Stimulated activated CD8-positive, alpha-beta memory T cell treated with anti-CD3 and anti-CD28 coated beads, Interleukin-7, amount 100 ng/mL, for 24 hours (primary cell): Measurements from ENCODE around the gene EPHX1.
"Not testable (repeated sequence)": the region's sequence is repeated elsewhere in the genome, so short reads cannot be mapped to it uniquely, and the experiment has no call there.

ENCODE experiments used
- DNase-seq: peaks from one replicate; pipeline ENCODE4 v3.0.0-alpha.2; 2020; ENCODE audit warnings: low read depth

Gene EPHX1

DNA sequence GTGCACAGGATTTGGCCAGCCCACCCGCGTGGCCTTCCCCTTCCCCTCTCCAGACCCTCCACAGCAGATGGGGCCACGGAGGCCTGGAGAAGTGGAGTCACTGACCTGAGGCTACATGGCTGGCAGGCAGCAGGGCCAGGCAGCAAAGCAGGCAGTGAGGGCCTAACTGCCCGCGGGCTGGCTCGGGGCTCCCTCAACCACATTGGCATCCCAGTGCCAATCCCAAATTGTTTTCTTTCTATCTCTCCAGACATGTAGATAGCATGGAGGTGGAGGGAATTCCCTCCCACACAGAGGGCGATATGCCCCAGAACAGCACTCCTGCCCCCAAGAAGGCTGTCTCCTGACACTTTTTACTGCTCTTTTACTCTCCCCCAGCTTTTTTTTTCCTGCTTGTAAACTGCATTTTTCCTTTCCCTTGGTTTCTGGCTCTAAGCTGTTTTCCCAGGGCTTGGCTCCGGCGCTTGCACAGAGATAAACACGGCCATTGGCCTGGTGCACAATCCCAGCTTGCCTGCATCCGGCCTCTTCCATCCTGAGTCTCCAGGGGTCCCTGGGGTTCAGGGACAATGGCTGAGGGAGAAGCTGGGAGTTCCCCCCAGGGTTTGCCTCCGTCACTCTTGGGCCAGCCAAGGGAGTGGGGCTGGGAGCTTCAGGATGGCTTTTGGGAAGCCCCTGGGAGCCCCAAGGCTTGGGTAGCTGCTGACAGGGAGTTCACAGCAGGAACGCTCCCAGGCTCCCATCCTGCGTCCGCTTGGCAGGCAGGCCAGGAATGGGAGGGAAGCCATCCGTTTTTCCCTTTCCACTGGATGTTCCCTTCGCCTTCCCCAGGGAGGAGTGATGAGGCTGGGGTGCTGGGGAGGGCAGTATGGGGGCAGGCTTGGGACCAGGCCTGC, 7.0 kb downstream of the EPHX1 start:
- no peak for DNase-seq

DNA sequence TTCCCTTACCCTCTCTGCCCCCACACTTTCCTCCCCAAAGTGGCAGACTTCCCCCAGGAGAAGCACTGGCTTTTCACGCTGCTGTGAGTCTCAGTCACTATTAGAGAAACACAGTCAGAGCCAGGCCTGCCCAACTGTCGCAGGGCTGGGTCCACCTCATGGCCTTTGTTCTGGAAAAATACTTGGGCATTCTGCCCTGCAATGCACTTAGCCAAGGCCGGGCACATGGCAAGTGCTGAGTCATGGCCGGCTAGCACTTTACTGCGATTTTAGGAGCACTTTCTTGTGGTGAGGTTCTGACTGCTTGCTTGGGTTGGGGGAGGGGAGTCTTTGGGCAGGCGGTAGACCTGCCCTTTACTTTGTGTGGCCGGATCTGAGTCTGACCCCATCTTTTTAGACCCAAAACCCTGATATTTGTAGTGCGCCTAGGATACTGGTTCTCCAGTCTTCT, 7.7 kb downstream of the EPHX1 start:
- DNase-seq, result no peak

DNA sequence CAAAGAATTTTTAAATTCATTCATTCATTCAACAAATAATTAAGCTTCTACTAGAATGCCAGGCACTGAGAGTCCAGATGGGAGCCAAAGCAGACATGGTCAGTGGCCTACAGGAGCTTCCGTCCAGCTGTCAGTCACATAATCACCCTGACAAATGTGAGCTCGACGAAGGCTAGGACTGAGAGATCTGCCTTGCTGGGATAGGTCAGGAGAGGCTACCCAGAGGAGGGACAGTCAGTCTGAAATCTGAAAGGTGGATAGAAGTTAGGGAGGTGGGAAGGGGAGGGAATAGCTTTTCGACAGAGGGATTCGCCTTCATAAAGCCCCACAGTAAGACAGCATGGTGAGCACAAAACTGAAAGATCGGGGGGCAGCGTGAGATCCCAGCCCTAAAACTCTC, 8.3 kb downstream of the EPHX1 start:
- no peak for DNase-seq

DNA sequence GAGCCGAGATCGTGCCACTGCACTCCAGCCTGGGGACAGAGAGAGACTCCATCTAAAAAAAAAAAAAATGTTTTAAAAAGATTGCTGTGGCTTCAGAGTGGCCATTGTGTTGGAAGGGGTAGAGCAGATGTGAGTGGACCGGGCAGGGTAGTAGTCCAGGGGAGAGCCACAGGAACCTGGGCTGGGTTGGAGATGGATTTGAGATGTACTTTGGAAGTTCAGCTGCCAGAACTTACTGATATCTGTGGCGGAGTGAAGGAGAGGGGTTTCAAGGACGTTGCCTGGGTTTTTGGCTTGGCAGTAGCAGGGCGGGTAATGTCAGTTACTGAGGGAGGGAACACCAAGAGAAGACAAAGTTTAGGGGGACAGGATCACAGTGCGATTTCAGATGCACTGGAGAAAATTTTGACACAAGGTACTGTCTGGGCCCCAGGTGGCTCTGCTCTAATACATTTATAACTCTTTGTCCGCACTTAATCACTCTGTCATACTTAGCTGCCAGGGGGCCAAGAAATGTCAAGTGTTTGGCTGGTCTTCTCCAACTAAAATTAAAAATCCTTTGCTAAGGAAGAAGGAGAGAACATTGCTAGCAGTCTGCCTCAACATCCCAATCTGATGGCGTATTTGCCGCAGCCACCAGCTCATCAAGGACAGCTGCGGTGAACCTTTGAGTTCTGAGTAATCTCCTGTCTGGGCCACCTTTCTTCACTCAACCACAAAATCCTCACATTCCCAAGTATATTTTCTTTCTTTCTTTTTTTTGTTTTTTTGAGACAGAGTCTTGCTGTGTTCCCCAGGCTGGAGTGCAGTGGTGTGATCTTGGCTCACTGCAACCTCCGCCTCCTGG, 9.6 kb downstream of the EPHX1 start:
- DNase-seq, result no peak

DNA sequence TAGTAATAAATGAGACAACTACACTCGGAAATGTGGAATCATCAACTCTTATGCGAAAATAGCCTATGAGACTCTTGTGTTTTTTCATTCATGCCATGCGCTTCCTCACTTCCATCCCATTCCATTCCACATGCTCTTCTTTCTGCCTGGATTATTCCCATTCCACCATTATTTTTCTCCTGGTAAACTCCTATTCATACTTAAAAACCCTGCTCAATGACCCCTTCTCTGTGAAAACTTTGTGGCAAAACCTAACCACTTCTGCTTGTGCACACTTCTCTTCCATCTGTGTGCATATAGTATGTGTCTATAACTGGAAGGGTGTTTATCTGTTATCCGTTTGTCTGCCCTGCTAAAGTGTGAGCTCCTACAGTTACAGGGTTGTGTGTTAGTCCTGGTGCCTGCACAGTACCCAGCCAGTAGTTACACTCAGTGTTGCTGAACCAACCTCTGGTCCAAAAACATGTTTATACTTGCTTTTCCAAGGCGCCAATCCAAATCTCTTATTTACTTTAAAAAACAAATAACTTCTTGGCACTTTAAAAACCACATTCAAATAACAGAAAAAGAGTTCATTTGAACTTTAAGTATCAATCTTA, 10.7 kb downstream of the EPHX1 start:
- no peak for DNase-seq

DNA sequence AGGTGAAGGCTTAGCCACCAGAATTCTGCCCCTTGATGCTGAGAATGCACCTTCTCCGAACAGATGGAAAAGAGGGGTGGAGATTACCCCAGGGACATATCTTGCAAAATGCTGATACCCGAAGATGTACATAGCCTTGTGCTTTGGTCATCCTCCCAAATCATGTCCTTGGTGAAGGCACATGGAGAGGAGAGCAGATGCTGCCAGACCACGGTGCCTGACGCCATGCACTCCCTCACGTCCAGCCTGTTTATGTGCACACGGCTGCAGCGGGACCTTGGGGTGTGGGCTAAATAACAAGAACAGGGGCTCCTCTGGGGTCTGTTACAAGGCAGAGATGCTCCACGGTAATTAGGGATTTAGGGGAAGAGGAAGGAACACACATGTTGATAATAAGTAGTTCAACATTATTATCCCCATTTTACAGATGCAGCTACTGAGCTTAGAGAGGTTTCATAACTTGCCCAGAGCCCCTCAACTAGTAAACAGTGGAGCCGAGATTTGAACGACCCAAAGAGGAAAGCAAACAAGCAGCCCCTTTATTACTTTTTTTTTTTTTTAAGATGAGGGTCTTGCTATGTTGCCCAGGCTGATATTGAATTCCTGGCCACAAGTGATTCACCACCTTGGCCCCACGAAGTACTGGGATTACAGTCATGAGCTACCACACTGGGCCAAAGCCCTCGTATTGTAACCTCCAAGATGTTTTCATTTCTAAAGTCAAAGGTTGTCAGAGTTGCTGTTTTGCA, 12.9 kb downstream of the EPHX1 start:
- DNase-seq, result no peak

DNA sequence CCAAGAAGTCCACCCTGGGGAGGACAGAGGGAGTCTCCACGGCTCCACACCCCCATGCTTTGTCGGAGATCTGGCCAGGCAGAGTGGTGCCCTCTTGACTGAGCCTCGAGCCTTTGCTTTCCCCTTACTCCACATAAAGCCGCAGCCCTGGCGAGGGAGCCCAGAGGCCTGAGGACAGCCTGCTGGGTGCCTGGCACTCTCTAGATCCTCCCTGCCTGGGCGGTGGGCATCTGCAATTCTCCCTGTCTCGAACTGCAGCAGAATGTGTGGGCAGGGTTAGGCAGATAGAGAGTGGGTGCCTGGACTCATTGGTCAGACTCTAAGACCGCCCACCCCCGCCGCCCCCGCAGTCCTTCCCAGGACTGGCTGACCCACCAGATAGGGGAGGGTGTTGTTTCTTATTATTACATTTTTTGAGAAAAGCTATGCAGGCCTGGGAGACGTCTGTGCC, 13.9 kb downstream of the EPHX1 start:
- DNase-seq, result no peak

DNA sequence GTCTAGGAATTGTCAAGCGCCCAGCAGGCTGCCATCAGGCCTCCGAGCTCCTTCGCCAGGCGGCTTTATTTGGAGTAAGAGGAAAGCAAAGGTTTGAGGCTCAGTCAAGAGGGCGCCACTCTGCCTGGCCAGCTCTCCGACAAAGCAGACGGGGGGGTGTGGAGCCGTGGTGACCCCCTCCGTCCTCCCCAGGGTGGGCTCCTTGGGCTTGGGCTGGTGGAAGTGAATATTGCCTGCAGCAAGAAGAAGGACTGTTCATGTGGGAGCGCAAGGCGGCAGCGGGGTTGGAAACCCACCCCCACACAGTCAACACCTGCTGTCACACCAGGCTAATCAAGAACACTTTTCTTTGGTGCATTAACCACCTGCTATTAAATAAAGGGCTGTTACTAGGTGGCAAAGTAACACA, 14.6 kb downstream of the EPHX1 start:
- no peak for DNase-seq

DNA sequence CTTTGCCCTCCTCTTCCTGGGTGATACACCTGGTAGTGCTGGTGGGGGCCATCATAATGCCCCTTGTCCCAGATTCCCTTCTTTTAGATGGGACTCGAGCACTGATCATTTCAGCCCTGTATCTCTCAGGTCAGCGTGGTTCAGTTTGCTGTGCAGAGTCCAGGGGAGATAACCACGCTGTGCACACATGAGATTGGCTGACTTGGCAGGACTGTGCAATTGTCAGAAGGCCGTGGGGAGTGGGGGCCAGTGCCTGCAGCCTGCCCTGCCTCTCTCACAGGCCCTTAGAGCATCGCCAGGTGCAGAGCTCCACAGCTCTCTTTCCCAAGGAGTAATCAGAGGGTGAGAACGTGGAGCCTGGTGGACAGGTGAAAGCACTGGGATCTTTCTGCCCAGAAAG, 15.2 kb downstream of the EPHX1 start:
- no peak for DNase-seq

DNA sequence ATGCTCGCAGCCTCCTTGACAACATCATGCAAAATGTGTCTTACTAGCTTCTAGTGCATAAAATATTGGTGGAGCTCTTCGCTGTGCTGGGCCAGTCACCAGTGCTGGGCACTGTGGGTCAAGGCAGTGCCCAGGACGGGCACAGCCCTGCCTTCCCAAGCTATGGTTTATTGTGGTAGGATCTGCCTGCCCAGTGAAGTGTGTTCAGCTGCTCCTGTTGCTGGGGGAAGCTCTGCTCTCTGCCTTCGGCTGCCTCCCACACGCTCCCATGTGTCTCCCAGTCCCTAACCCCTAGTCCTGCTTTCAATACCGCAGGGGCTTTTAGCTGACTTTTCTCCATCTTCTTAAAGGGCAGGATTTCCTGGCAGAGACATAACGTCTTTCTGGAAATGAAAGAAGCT, 15.7 kb downstream of the EPHX1 start:
- DNase-seq, result no peak

DNA sequence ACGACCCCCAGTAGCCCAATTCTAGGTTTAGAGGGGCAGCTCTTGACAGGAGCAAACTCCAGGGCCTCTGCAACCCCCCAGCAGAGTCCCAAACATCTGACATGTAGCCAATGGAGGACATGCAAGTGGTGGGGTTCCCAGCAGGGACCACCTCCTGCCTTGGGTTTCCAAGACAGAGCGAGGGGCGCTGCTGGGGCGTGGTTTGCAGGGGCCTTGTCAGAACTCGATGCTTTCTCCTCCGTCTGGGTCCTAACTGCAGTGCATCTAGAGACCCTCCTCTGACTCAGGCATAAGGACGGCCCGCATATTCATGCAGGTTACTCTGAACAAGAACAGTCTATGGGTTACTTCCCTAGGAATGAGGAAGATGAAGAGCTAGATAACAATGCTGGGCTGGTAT, 17.2 kb downstream of the EPHX1 start:
- DNase-seq, result no peak

DNA sequence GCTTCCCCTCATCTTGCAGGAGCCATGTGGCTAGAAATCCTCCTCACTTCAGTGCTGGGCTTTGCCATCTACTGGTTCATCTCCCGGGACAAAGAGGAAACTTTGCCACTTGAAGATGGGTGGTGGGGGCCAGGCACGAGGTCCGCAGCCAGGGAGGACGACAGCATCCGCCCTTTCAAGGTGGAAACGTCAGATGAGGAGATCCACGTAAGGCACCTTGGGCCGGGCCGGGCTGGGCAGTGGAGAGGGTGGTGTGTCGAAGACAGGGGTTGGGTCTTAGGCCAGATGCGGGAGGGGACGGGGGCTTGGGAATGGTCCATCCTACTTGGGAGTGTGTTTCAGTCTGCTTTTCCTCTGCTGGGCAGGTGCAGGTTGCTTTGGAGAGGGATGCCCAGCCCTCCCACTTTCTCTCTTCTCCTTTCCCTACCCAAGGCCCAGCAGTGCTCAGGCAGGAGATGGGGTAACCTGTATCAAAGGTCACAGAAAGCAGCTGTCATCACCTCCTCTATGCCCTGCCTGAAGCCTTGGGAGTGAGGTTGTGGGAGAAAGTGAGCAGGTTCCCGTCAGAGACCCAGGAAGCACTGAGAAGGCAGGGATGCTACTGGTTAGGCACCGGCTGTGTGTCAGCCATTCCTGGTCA, 18.9 kb downstream of the EPHX1 start:
- no peak for DNase-seq

DNA sequence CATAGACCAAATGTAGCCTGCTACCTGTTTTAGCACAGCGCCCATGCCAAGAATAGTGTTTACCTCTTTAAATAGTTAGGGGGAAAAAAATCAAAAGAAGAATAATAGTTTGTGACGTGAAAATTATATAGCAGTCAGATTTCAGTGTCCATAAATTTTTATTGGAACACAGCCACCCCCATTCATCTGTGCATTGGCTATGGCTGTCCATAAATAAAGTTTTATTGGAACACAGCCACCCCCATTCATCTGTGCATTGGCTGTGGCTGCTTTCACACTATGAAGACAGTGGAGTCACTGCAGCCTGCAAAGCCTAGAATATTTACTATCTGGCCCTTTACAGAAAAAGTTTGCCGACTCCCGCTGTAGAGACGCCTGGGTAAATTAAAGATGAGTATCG, 20.9 kb downstream of the EPHX1 start:
- DNase-seq, result no peak

DNA sequence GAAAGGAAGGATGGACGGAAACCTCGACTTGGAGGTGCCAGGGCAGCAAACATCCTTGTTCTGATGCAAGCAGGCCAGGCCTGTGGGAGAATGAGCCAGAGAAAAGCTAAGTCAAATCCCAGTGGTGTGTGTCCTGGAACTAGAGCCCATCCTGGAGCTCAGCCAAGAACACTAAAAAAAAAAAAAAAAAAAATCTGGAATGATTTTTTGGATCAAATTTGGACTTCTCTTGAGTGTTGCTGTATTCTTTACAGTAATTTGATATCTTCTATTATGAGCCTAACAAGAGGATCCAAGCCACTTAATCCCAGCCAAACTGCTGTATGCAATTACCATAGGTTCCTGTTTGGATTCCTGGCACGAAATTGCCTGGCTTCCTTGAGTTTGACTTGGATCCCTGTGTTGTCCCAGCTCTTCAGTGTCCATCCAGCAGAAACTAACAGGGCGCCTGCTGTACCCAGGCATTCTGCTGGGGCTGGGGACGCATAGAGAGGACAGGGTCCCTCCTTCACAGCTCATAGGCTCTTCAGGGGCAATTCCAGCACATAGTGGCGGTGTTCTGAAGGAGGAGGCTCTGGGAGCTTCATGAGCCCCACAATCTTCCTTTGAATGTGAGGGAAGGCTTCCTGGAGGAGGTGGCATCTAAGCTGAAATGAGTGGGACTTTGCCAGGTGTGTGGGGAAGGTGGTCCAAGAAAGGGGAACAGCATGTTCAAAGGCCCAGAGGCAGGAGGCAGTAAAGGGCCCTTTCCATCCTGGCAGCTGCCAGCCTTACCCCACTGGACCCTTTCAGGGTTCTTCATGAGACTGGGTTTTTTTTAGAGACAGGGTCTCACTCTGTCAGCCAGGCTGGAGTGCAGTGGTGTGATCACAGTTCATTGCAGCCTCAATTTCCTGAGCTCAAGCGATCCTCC, 24.7 kb downstream of the EPHX1 start:
- DNase-seq, result no peak

DNA sequence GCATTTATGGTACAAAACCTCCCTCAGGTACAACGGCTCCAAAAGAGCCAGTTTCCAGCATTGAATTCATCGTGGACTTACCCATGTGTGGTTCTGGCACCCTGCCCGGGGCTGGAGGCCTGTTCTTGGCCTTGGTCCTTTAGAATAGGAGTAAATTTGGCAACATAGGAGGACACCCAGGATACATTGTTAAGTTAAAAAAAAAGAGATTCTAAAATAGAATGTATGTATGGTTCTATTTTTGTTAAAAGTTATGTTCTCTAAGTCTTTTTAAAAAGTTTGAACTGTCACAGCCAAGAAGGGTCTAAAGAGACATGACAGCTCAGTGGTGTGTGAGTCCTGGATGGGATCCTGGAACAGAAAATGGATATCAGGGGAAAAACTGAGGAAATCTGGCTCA, 25.9 kb downstream of the EPHX1 start:
- DNase-seq, result no peak

DNA sequence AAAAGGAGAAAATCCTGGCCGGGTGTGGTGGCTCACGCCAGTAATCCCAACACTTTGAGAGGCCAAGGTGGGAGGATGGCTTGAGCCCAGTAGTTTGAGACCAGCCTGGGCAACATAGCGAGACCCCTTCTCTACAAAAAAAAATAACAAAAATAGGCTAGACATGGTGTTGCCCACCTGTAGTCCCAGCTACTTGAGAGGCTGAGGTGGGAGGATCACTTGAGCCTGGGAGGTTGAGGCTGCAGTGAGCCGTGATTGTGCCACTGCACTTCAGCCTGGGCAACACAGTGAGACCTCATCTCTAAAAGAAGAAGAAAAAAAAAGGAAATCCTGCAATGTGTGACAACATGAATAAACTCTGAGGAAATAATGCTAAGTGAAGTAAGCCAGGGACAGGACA, 26.4 kb downstream of the EPHX1 start:
- not testable (repeated sequence) for DNase-seq

DNA sequence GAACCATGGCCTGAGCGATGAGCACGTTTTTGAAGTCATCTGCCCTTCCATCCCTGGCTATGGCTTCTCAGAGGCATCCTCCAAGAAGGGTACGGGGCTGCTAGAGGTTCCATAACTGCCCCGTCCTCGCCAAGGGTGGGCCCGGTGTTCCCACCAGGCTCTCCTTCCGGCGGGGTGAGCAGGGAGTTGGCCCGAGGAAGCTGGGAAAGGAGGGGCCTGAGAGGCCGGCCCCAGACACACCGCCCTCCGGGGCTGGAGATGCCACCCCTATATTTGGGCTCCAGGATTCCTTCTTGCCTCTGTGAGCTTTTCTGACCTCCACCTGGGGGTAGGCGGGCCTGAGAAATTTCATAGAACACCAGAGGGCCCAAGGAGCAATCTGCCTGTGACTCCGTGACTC, 28.9 kb downstream of the EPHX1 start:
- no peak for DNase-seq

DNA sequence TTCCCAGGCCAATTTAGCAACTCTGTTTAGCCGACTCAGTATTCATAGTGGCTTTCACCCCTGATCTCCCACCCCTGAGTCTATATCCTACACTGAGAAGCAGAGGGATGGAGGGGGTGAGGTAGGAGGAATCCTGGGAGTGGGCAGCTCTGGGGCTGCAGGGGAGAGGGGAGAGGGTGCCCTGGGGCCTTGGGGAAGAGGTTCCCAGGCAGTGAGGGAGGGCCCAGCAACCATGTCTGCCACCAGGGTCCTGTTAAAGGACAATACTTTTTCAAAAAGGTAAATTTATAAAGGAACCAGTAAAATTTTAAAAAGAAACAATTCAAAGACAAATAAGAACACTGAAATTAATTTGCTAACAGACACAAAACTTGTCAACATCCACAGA, 30.3 kb downstream of the EPHX1 start:
- no peak for DNase-seq

DNA sequence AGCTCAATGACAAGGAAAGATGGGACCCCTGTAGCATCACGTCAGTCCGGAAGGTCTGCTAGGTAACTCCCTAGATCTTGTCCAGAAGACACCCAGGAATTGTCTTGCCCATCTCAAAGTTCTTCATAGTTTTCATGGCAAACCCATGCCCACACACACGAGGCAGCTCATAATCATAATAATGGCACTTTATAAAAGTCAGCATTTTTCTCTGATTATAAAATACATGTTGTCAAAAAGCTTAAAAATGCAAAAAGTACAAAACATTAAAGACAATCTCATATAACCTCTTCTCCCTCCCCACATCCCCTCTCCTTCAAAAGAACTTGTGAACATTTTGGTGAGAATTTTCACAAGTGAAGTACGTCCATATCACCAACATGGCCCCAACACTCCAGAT, 30.8 kb downstream of the EPHX1 start:
- DNase-seq, result no peak

DNA sequence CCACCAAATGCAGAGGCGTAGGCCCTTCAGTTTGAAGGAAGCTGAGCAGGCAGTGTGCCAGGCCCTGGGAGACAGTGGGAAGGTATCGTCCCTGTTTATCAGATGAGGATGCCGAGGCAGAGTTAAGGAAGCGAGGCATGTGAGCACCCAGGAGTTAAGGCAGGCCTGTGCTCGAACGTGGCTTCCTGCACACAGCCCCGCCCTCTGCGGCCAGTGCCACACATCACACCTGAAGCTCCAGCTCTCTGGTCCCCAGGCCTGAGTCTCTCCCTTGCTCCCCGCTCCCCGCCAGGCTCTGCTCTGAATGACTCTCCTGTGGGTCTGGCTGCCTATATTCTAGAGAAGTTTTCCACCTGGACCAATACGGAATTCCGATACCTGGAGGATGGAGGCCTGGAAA, 32.1 kb downstream of the EPHX1 start:
- no peak for DNase-seq
